DMS 273 treated with DMSO at 0.1 percent for 48 hours (cell line): ENCODE results near the gene SUN5.

Experiments used
- DNase-seq: peaks from one replicate; lab custom pipeline; 2025; lab: John Stamatoyannopoulos, UW

Gene SUN5

DNA sequence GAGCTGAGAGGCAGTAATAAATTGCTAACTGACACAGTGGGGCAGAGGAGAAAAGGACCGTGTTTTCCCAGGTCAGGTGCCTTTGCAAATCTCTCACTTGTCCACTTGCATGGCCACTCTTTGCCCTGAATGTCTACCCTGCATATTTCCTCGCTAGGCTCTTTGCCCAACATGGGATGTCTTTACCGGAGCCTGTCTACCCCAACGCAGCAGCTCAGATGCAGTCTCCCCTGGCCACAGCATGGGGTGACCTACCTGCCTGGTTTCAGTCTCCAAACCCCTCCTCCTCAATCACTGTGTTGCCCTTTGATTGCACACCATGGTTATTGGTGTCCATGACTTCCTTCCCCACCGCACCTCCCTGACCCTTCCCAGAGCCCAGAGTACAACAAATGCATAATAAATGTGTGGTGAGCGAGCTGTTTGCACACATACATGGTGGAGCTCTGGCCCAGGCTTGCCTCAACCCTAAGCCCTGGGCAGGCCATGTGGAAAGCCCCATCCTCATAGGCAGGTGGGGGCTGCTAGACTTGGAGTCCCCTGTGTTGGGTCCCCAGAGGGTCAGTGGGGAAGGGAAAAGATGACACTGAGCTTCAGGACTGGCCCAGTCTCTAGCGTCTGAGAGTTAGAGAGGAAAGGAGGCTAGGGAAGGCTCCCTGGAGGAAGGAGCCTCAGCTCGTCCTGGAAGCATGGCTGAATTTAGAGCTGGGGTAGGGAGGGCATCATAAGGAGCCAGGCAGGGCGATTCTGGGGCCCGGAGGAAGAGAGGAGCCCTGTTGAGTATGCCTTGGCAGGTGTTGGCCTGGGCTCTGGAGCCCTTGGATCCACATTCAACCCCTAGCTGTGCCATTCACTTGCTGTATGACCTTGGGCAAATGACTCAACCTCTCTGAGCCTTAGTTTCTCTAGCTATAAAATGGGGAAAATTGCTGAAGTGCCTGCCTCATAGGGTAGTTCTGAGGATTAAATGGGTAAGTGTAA, 22.8 kb upstream of the SUN5 start:
- DNase-seq, result no peak

DNA sequence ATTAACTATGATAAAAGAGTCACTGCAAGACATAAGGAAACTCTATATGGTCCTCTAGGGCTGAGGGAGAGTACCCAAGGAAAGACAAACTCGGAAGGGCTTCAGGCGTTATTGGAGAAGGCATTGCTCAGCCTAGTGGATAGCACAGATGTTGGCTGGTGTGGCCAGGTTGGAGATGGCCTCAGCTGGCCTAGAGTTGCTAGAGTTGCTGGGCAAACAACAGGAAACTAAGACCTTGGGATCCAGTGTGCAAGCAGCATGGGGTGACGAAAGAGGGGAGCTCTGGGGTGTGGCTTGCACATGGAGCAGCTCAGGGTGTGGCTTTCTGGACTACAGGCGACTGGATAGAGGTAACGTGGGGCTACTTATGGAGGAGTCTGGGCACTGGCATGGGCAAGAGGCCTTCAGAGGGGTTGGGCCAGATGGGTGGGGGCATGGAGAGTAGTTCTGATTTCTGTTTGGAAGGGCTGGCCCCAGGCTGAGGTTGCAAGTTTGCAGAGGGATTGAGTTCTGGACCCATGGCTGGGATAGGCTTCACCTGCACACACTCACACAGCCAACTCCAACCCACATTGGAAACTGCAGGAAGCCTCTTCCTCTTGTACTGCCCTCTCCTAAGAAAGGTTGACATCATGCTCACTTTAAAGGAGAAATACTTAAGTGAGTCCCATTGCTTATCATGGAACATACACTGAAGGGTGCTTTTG, 22.0 kb upstream of the SUN5 start:
- DNase-seq, result no peak

DNA sequence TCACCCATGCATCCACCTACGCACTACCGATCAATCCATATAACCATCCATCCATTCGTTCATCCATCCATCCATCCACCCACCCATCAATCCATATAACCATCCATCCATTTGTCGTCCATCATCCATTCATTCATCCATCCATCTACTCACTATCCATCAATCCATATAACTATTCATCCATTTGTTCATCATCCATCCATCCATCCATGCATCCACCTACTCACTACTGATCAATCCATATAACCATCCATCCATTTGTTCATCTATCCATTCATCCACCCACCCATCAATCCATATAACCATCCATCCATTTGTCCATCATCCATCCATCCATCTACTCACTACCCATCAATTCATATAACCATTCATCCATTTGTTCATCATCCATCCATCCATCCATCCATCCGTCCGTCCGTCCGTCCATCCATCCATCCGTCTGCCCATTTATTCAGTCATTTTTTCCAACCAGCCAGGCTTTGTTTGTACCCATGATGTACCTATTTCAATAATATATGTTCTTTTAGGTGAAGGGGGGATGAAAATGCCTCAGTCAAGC, 21.2 kb upstream of the SUN5 start:
- DNase-seq, result no peak

DNA sequence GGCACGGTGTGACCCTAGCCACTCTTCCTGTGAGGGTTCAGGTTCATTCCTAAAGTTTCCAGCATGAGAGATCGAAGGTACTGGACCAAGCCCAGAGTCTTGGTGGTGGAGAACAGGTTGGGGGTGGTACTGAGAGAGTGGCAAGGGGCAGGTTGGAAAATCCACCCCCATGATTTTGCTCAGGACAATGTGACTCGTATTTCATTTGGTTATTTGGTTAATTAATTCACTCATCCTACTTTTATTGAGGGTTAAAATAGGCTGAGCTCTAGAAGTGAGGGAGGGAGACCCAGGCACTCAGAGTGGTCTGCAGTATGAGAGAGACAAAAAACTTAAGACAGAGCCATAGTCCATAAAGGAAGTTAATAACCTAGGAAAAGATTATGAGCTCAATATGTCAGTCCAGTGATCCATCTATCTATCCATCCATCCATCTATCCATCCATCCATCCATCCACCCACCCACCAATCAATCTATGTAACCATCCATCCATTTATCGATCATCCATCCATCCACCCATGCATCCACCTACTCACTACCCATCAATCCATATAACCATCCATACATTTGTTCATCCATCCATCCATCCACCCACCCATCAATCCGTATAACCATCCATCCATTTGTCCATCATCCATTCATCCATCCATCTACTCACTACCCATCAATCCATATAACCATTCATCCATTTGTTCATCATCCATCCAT, 20.5 kb upstream of the SUN5 start:
- DNase-seq, result no peak

DNA sequence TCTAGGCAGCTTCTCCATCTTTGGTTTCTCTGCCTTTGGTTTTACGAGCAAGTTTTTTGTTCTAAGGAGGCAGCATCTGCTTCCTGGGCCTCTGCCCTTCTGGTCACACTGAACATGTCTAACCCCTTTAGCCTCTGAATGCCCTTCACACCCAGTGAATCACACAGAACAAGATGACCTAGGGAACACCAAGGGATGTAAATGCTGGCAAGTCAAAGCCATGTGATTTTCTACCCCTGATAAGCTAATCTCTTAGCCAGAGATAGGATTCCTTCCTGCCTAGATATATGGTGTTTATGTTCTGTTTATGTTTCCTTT, 20.0 kb upstream of the SUN5 start:
- no peak for DNase-seq

DNA sequence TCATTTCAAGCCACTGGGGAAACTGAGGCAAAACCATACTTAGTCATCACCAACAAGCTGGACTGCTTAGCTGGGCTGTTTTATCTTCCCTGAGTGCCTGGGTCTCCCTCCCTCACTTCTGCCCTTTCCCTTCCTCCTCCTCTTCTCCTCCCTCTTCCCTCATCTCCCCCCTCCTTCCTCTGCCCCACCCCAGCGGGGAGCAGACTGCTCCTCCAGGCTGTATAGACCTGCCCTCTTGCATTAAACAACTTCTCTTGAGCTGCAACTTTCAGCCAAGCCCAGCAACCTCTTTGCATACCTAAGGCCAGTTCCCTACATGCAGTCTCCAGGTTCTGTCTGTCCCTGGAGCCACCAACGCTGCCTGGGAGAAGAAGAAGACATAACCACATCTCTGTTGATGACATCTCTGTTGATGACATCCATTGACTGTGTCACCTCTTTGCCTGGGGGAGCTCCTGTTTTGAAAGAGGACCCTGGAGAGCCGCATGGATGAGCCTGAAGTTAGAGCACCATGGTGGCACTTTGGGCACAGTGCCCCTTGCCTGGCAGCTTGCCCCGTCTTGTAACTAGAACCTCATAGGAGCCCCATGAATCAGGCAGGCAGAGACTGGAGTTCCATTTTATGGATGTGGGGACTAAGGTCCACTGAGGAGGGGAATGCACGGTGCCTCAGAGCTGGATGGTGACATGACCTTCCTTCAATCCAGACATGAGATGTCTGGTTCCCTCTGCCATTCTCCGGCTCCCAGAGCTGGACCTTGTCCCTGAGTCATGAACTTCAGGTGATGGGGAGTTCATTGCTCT, 19.4 kb upstream of the SUN5 start:
- DNase-seq, result no peak

DNA sequence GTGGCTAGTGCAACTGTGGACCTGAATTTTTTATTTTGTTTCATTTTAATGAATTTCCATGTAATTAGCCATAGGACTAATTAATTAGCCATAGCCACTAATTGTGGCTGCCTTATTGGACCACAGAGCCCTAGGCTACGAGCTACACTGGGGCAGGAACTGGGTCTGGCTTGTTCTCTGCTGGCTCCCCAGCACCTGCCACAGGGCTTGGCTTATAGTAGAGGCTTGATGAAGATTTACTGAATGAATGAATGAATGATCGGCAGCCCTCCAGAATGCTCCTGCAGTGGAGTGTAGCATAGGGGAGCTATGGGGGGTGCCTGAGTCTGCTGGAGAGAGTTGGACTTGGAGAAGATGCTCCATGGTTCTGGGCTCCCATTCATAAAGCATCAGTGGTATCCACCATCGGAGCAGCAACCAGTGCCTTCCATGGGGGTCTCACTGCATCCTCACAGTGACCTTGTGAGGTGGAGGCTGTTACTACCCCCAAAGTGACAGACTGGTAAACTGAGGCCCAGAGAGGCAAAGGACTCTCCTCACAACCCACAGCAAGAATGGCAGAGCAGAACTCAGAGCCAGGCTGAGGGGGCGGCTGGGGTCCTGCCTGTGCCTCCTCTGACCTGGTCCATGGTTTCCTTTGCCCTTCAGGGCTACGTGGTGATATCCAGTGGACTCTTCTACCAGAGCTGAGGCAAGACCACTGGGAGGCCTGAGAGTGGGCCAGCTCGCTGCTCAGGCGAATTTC, 18.6 kb upstream of the SUN5 start:
- DNase-seq, result no peak

DNA sequence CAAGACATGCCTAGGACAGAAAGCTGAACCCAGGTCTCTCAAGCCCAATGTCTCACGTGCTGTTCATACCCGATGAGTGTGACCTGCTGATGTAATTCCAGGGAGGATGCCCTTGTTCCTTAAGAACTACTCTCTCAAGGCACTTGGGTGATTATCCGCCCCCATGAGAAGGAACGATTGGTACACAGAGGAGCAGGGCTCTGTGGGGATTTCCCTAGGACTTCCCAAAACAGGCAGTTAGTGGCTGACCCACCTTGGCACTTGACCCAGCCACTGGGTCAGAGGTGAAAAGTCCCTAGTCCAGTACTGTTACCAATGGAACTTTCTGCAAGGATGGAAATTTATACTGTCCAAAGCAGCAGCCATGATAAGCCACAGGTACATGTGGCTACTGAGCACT, 18.1 kb upstream of the SUN5 start:
- no peak for DNase-seq

DNA sequence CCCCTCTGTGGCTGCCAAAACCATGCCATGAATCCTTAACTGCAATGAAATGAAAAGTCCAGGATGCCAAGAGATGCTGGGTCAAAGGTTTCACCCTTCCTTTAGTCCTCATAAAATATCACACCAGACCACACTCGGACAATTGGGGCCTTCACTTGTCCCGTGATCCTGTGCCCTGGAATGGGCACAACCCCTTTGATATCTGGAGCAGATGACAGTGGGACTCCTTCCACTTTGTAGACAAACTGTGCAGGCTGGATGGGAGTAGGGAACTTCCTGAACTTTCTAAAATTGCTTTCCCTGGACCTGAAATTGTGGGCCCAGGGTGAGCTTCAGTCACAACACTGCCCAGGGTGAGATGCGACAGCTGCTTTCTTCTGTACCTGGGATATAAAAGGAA, 17.6 kb upstream of the SUN5 start:
- no peak for DNase-seq

DNA sequence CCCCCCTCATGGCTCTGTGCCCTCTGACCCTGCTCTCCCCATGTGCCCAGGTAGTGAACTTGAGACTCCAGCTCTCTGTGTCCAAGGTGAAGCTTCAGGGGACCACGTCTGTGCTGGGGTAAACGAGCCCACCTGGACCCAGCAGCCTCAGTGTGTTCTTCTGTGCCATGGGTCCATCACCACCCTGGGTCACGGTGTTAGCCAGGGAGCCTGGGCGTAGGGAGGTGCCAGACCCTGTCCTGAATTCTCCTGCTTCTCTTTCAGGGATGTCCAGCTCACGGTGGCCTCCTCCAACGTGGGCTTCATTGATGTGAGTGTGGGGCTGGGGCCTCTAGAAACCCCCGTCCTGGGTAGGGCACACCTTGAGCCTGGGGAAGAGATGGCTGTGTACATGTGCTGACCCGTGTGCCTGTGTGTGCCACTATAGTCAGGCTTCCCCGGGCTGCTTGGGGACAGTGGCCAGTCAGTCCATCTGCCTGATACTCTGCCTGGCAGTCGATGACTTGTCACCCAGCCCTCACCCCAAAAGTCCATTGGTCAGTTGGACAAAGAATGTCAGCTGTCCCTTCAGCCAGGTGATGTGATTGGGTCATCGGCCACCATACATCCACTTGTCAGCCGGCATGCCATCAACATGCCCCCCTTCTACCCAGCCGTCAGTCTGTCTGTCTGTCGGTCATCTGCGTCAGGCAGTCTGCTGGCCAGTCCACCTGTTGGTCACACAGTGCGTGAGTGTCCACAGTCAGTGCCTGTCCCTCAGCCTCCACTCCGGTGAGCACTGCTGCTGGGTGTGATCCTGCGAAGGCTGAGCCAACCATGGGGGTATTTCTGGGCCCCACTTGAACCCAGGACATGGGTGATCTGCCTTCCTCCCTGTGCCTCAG, 16.3 kb upstream of the SUN5 start:
- DNase-seq, result no peak

DNA sequence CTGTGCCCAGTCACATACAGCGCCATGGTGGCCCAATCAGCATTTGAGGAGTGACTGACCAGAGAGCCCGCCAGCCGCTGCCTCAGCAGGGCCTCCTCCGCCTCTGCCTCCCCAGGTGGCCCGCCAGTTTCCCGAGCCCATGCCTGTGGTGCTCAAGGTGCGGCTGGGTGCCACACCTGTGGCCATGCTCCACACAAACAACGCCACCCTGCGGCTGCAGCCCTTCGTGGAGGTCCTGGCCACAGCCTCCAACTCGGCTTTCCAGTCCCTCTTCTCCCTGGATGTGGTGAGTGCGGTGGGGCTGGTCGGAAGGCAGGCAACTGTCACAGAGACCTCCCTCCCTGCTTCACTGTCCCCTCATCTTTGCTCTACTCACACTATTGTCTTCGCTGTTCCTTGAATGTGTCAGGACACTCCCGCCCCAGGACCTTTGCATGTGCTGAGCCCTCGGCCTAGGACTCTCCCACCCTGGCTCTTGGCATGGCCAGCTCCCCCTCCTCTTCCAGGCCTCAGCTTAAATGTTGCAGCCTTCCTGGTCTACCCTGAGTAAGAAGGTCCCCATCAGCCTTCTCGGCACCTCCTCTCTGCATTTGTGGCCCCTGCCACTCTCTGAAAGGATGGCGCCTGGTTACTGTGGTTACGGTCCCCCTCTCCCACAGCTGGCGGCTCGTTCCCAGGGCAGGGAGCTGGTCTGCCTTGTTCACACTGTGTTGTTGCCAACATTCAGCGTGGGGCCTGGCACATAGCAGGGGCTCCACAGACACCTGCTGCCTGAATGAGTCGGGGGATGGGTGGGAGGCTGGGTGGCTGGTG, 15.4 kb upstream of the SUN5 start:
- DNase-seq, result no peak

DNA sequence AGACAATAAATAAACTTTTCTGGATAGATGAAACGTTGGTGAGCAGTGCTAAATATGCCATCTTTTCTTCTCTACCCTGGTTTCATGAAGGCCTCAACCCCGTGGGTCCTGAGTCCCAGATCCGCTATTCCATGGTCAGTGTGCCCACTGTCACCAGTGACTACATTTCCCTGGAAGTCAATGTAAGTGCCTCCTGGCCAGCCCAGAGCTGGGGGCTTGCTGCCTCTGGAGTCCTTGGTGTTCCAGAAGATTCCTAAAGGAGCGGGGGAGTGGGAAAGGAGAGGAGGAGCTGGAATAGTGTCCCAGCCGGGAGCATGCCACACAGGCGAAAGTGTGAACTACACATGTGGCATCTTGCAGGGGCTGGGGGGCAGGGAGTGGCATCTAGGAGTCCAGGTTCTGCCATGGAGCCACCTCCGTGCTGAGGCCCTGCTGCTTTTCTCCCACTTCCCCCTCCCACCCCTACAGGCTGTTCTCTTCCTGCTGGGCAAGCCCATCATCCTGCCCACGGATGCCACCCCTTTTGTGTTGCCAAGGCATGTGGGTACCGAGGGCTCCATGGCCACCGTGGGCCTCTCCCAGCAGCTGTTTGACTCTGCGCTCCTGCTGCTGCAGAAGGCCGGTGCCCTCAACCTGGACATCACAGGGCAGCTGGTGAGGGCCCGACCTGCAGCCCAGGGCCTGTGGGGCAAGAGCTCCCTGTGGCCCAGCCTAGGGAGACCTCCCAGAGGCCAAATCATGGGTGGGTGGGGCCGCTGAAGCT, 14.1 kb upstream of the SUN5 start:
- DNase-seq, result no peak

DNA sequence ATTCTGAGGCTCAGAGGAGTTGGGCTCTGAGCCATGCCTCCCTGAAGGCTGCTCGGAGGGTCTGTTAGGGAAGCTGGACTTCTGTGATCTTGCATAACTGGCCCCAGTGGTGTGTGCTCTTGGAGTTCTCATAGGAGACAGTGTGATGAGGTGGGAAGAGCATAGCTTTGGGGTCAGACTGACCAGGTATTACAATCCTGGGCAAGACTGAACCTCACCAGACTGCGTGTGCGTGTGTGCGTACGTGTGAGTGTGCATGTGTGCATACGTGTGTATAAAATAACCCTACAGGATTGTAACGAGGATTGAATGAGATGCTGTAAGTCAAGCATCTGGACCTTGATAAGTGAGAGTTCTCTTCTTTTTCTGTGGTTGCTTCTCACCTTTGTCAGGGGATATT, 13.3 kb upstream of the SUN5 start:
- DNase-seq, result no peak

DNA sequence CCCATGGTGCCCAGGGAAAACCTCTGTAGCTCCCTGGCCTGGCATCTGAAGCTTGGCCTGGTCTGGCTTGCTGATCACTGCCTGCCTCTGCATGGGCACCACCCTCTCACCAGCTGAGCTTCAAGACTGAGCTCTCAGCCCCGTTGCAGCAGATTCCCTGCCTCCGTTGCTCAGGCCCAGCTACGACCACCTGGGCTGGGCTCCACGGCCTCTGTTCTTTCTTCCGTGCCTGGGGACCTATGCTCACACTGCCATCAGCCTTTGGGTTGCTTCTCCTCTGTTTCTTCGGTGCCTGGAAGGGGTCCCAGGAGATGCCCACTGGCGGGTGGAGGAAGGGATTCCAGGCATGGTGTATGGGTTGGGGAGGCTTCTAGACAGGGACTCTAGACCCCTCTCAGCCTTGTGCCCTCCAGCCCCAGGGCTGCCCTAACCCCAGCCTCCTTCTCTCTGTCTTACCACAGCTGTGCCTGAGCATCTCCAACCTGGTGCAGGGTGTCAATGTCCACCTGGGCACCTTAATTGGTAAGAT, 12.4 kb upstream of the SUN5 start:
- DNase-seq, result no peak

DNA sequence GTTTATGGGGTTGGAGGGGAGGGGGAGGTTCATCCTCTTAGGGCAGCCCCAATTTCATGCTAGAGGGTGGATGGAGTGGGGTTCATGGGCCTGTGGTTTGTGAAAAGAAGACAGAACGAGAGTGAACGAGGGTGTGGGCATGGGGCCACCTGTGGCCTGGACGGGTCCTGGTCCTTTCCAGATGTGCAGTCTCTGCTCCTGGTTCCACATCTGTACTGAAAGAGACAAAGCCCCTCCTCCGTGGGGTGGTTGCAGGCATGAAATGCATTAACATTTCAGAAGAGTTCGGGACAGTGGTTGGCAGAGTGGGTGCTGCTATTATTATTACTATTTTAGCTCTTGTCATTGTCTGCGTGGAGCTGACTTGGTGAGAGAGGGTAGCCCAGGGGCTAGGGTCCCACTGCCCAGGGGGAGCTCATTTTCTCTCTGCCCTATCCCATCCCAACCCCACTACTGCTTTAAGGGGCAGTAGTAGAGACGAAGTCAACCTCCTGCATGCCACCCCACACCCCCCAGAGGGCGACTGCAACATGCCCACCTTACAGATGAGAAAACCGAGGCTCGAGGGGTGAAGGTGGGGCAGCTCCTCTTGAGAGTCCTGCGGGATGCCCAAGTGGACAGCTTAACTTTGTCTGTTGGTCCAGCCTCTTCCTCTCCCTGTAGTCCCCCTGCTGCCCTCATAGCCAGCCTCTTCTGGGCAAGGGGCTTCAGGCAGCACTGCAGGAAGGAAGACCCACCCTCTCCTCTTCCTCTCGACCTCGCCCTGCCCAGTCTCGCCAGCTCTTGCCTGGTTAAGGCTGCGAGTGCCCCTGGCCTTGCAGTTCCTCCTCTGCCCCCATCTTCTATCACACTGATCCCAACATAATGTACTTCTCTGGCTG, 11.7 kb upstream of the SUN5 start:
- no peak for DNase-seq

DNA sequence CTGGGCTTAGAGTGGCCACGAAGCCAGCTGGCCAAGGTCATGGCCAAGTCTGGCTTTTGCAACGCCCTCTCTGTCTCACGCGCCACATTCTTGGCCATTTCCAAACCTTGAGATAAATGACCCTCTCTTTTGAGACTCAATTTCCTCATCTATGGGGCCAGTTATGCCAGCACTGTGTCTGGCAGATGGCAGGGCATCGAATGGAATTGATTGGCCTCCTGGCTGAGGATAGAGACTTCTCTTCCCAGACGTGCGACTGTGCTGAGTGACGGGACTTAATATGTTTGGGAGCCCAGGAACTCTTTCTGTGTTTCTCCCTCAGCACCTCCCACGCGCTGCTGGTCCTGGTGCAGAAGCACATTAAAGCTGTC, 10.9 kb upstream of the SUN5 start:
- DNase-seq, result no peak
